Lower lobe of right lung (tissue), 2 donors: ENCODE data around the gene AOPEP. TPM values are rescaled to one million over a fixed set of nuclear protein-coding genes. Genes with fewer than 3 reads are reported as not detected.
A peak's percentile ranks its signal among the peaks of the same experiment; 100 is the strongest.

Source experiments
- ATAC-seq, 2 donors: fragments of 200-7000 bp; cut with Tn5 transposase; one replicate each; pipeline ENCODE4 v1.9.1; 2020 to 2022; ENCODE audit warnings: mild to moderate bottlenecking in 2 of 2, moderate library complexity in 2 of 2
- DNase-seq: peaks from one replicate; pipeline ENCODE4 v3.0.0-alpha.2; 2020
- H3K27ac ChIP-seq: fragments of 200-600 bp; one replicate; pipeline ENCODE4 v1.8.0; 2022
- H3K27me3 ChIP-seq: fragments of 200-600 bp; one replicate; pipeline ENCODE4 v1.8.0; 2022; ENCODE audit warnings: low read depth
- H3K36me3 ChIP-seq: fragments of 200-600 bp; one replicate; pipeline ENCODE4 v1.8.0; 2022; ENCODE audit warnings: mild to moderate bottlenecking
- H3K4me1 ChIP-seq: fragments of 200-600 bp; one replicate; pipeline ENCODE4 v1.8.0; 2022
- H3K4me3 ChIP-seq: fragments of 200-600 bp; one replicate; pipeline ENCODE4 v1.8.0; 2022; ENCODE audit warnings: mild to moderate bottlenecking
- H3K9me3 ChIP-seq: fragments of 200-600 bp; one replicate; pipeline ENCODE4 v1.8.0; 2022
- intact Hi-C: fragments of 100-400 bp; cut with DNase I; formaldehyde crosslinking; loops from one replicate; pipeline ENCODE4 v1.11.0; 2022
- long read RNA-seq: library from polyadenylated mRNA; unstranded; transcript quantifications from one replicate; pipeline ENCODE4 v2.0.0, GENCODE V29; 2021
- total RNA-seq: library from RNA; stranded (reverse); fragmentation: NEBNext Ultra II Directional; extraction: Animal tissue kit (Norgen Biotek cat#: 25700); gene quantifications from one replicate; pipeline ENCODE4 v1.2.1, GENCODE V29; 2021
- TF ChIP-seq, protein P1 (sequence below): fragments of 200-600 bp; IDR thresholded peaks from one replicate; pipeline ENCODE4 v1.8.0; 2022; ENCODE audit warnings: antibody characterized with exemption, mild to moderate bottlenecking
- donor health status: DM: no; HTN: yes; CAD: no; lungs with severe emphysema.

The AOPEP gene, protein sequence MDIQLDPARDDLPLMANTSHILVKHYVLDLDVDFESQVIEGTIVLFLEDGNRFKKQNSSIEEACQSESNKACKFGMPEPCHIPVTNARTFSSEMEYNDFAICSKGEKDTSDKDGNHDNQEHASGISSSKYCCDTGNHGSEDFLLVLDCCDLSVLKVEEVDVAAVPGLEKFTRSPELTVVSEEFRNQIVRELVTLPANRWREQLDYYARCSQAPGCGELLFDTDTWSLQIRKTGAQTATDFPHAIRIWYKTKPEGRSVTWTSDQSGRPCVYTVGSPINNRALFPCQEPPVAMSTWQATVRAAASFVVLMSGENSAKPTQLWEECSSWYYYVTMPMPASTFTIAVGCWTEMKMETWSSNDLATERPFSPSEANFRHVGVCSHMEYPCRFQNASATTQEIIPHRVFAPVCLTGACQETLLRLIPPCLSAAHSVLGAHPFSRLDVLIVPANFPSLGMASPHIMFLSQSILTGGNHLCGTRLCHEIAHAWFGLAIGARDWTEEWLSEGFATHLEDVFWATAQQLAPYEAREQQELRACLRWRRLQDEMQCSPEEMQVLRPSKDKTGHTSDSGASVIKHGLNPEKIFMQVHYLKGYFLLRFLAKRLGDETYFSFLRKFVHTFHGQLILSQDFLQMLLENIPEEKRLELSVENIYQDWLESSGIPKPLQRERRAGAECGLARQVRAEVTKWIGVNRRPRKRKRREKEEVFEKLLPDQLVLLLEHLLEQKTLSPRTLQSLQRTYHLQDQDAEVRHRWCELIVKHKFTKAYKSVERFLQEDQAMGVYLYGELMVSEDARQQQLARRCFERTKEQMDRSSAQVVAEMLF
- total RNA-seq: 63.7 TPM
- long read RNA-seq, partial matches to known transcripts: 7 of 72 reads
- long read RNA-seq, other reads (novel, unspliced or antisense): 57 of 72 reads

DNA sequence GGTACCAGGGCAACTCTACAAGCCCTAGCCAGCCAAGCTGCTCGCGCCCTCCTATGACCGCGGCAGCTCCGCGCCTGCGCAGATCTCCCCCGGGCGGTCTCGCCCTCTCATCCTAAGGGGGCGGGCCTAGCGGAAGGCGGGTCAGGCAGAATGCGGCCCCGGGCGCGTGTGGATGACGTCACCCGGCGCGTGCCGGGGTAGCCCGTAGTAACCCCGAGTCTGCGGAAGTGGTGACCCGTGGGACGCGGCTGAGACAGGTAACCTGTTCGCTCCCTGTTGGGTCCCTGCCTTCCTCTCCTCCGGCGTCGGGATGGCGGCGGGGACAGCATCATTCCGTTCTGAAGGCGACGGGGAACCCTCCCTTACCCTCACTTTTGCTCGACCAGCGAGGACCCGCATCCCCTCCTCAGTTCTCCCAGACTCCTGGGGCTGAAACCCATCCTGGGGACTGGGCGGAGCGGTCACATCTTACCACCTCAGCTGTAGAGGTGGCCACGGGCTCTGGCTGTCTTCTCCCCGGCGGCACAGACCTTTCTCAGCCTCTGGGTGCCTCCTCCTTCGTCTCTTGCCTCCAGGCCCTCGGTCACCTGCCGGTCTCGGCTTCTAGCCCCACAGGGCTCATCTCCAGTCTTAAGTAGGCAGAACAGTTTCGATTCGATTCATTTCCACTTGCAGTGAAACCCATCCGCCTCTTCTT lies at the start of gene AOPEP:
TSS of gene AOPEP (plus strand) at position 205 of the 697 bp plus-strand sequence. CDS start 33,085 bp downstream, outside the sequence.
- Histone ChIP-seq H3K36me3 (no peaks in the 10 kb centered on the region), H3K27me3 (no peaks in the 10 kb centered on the region), H3K9me3 (no peaks in the 10 kb centered on the region), H3K27ac (peak within 1 kb of the TSS; percentile 91), H3K4me3 (peak within 1 kb of the TSS; percentile 90), H3K4me1 (peaks cover 11% of the 10 kb centered on the region)
- TF ChIP-seq, protein P1, sequence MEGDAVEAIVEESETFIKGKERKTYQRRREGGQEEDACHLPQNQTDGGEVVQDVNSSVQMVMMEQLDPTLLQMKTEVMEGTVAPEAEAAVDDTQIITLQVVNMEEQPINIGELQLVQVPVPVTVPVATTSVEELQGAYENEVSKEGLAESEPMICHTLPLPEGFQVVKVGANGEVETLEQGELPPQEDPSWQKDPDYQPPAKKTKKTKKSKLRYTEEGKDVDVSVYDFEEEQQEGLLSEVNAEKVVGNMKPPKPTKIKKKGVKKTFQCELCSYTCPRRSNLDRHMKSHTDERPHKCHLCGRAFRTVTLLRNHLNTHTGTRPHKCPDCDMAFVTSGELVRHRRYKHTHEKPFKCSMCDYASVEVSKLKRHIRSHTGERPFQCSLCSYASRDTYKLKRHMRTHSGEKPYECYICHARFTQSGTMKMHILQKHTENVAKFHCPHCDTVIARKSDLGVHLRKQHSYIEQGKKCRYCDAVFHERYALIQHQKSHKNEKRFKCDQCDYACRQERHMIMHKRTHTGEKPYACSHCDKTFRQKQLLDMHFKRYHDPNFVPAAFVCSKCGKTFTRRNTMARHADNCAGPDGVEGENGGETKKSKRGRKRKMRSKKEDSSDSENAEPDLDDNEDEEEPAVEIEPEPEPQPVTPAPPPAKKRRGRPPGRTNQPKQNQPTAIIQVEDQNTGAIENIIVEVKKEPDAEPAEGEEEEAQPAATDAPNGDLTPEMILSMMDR: no peak
- peak; percentile 99 for DNase-seq
- intact Hi-C loops: no loop called here
- ATAC-seq: peak; percentile 100

DNA sequence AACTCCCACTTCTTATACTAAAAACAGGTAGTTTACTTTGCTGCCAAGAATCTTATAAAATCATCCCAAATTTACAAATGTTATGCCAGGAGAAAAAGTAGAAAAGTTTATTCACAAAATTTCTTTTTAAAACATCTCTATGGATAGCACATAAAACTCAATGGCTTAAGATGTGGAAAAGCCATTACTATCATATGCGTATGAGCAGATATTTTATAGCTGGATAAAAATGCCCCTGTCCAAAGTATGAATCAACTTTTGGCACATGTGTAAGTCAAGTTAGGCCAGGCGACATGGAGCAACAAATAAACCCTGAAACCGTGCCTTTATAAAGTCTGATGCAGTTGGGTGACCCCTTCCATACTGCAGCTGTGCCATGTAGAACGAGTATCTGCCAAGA lies 48.6 kb upstream of the AOPEP start:
- intact Hi-C loops: no loop called here

DNA sequence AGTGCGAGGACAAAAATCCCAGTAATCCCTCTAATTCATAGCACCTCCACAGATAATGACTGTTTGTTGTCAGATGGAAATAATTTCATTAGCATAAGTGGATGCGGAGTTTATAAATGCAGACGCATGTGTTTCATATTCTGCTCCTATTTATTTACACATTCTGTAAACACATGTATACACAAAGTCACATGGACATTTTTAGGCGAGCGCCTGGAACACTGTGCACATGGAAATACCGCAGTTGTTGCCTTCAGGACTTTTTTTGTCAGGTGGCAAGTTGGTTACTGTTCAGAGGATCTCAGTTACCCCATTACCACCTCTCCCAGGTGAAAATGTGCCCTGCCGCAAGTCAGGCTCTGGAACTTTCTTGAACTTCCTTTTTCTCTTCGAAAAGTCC lies 46.9 kb upstream of the AOPEP start:
- no peaks in the 10 kb centered on the region for H3K27me3 ChIP-seq
- no peak for DNase-seq
- TF ChIP-seq, protein P1: no peak
- no peaks in the 10 kb centered on the region for H3K9me3 ChIP-seq
- no peak overlapping the region for H3K27ac ChIP-seq
- intact Hi-C loops: no loop called here
- no peaks in the 10 kb centered on the region for H3K4me1 ChIP-seq
- H3K4me3 ChIP-seq: no peak overlapping the region
- no peak for ATAC-seq
- H3K36me3 ChIP-seq: no peaks in the 10 kb centered on the region

More for the DNA sequence above, 48.6 kb upstream of the AOPEP start:
- no peaks in the 10 kb centered on the region for H3K27me3 ChIP-seq
- H3K9me3 ChIP-seq: no peaks in the 10 kb centered on the region
- DNase-seq (no peak), ATAC-seq (no peak)
- no peaks in the 10 kb centered on the region for H3K4me1 ChIP-seq
- no peak overlapping the region for H3K27ac ChIP-seq
- TF ChIP-seq, protein P1: no peak
- no peak overlapping the region for H3K4me3 ChIP-seq
- H3K36me3 ChIP-seq: no peaks in the 10 kb centered on the region

DNA sequence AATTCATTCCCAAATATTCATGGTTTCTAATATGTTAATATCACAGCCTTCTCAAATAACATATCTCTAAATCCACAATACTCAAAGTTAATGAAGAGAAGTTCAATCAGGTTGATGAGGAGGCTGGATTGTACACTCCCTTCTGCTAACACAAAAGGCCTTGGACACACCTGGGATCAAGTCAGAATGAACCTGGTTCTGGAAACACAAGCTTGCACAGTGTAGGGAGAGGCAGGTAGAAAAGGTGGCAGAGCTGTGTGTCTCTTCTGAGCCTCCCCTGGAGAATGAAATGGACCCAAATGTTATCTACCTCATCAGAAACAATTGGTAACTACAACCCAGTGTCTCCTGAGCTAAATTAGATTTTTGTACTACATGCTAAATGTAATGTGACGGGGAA lies 46.5 kb upstream of the AOPEP start:
- intact Hi-C loops: loop anchor here (5.0 kb wide), 1 partner anchor 452 kb away; no protein-coding TSS in a partner anchor
- TF ChIP-seq, protein P1: no peak
- Histone ChIP-seq H3K36me3 (no peaks in the 10 kb centered on the region), H3K4me1 (no peaks in the 10 kb centered on the region), H3K27ac (no peak overlapping the region), H3K9me3 (no peaks in the 10 kb centered on the region), H3K27me3 (no peaks in the 10 kb centered on the region), H3K4me3 (no peak overlapping the region)
- no peak for DNase-seq
- no peak for ATAC-seq

DNA sequence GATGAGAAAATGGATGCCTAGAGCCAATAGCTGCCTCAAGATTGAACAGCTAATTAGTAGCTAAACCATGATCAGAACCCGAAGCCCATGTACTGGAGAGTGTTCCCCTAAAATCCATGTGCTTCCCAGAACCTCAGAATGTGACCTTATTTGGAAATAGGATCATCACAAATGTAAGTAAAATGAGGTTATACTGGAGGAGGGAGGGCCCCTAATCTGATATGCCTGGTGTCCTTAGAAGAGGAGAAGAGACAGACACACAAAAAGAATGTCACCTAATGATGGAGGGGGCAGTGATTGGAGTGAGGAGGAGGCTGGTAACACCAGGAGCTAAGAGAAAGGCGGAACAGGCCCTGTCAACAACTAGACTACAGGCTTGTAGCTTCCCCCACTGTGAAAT lies 45.9 kb upstream of the AOPEP start:
- intact Hi-C loops: loop anchor here (5.0 kb wide), 1 partner anchor 452 kb away; no protein-coding TSS in a partner anchor
- Histone ChIP-seq H3K9me3 (no peaks in the 10 kb centered on the region), H3K27ac (no peak overlapping the region), H3K36me3 (no peaks in the 10 kb centered on the region), H3K27me3 (no peaks in the 10 kb centered on the region), H3K4me1 (no peaks in the 10 kb centered on the region), H3K4me3 (no peak overlapping the region)
- TF ChIP-seq, protein P1: no peak
- ATAC-seq: no peak
- no peak for DNase-seq
